CD4-positive, alpha-beta T cell treated with Interleukin-15 for 4 hours (primary cell): ENCODE measurements around the gene SOX4.

ENCODE experiments used
- DNase-seq: peaks from one replicate; pipeline ENCODE4 v3.0.0-alpha.2; 2020; ENCODE audit warnings: low spot score

Gene SOX4

GRCh38 chr6:21614226-21614625, 20.7 kb downstream of the SOX4 start:
- no peak for DNase-seq

GRCh38 chr6:21615504-21615903, 22.0 kb downstream of the SOX4 start:
- no peak for DNase-seq

GRCh38 chr6:21616005-21616404, 22.5 kb downstream of the SOX4 start:
- no peak for DNase-seq

GRCh38 chr6:21625642-21626041, 32.1 kb downstream of the SOX4 start:
- DNase-seq = no peak

GRCh38 chr6:21626756-21627155, 33.2 kb downstream of the SOX4 start:
- no peak for DNase-seq

GRCh38 chr6:21628160-21628559, 34.6 kb downstream of the SOX4 start:
- no peak for DNase-seq

DNA sequence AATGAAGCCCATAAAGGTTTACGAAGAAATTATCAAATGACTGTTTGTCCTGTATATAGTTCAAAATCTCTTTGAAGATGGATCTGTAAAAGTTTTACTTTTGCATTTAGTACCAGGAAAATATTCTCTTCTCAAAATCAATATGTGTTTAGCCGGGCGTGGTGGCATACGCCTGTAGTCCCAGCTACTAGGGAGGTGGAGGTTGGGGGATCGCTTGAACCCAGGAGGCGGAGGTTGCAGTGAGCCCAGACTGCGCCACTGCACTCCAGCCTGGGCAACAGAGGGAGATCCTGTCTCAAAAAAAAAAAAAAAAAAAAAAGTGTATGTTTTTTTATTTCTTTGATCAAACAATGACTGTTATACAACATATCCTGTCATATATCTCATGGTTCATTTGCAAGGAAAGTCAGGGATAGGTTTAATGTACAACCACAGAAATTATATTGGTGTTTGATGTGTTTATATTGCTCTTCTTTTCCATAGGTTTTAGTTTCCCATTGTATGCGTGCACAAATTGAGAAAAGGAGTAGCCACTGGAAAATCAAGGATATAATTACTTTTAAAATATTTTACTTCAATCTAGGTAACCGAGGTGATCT, 40.1 kb downstream of the SOX4 start:
- no peak for DNase-seq

GRCh38 chr6:21634582-21634981, 41.0 kb downstream of the SOX4 start:
- DNase-seq = no peak

- DNase-seq = no peak
These were observed 43.3 kb downstream of the SOX4 start for GRCh38 chr6:21636876-21637275.

- DNase-seq = no peak
These were observed 45.8 kb downstream of the SOX4 start for GRCh38 chr6:21639316-21639715.
